Endothelial cell of umbilical vein (primary cell): ENCODE data around the gene CTIF. TPM values are rescaled to one million over a fixed set of nuclear protein-coding genes. Genes with fewer than 3 reads are reported as not detected.

Experiments
- BruUV-seq: library from RNA; stranded (reverse); fragments of 400-500 nt; replicated peaks from 2 replicates; lab custom pipeline; 2021; lab: Mats Ljungman, UMichigan
- CTCF ChIA-PET: fragments of 300-600, 350-600 bp; sonication (Branson Sonifier 250); formaldehyde crosslinking; loops from one replicate; lab custom pipeline; 2021; ENCODE audit warnings: antibody characterized with exemption, inconsistent platforms; lab: Charles Lee
- POLR2A ChIA-PET: fragments of 300-600, 350-600 bp; sonication (Branson Sonifier 250); formaldehyde crosslinking; loops from one replicate; lab custom pipeline; 2021; ENCODE audit warnings: antibody characterized with exemption, inconsistent platforms; lab: Charles Lee
- DNase-seq: peaks from one replicate; pipeline ENCODE4 v3.0.0-alpha.2; 2011; ENCODE audit warnings: low read depth, low spot score
- FAIRE-seq: peaks from 2 replicates; lab custom pipeline; 2011; peaks lifted over from hg19 to GRCh38; lab: Jason Lieb, UNC
- H2AFZ ChIP-seq: 2 replicates; pipeline ENCODE4 v1.6.0; 2012; ENCODE audit warnings: low read depth, low read length, control low read depth, inconsistent platforms
- H3K27ac ChIP-seq: 2 replicates; pipeline ENCODE4 v1.5.1; 2011; ENCODE audit warnings: low read depth, mild to moderate bottlenecking, control low read depth, low read length, moderate library complexity; ENCODE audit not compliant: insufficient read depth
- H3K27me3 ChIP-seq, 2 experiments: 2 replicates each; pipeline versions ENCODE4 v1.6.0 to v1.6.1; 2011; ENCODE audit warnings: low read length in 2 of 2, mixed read lengths in 1 of 2; ENCODE audit not compliant: control insufficient read depth in 2 of 2, insufficient read depth in 2 of 2
- H3K36me3 ChIP-seq, 2 experiments: 2 replicates in 1 of 2; 3 replicates in 1 of 2; pipeline ENCODE4 v1.5.1; 2011; ENCODE audit warnings: low read length in 2 of 2, mild to moderate bottlenecking in 1 of 2, moderate library complexity in 1 of 2; ENCODE audit not compliant: control insufficient read depth in 2 of 2, insufficient read depth in 2 of 2; ENCODE audit errors: extremely low read depth in 1 of 2
- H3K4me1 ChIP-seq: 3 replicates; pipeline ENCODE4 v1.5.1; 2011; ENCODE audit warnings: mild to moderate bottlenecking, low read length; ENCODE audit not compliant: control insufficient read depth, insufficient read depth; ENCODE audit errors: extremely low read depth
- H3K4me2 ChIP-seq: 2 replicates; pipeline ENCODE4 v1.6.1; 2011; ENCODE audit warnings: low read length, control low read depth, mixed read lengths; ENCODE audit not compliant: insufficient read depth
- H3K4me3 ChIP-seq, 3 experiments: fragments of 200-600 bp in 1 of 3; sonication (generic), shearing (Covaris generic) in 1 of 3; replicated peaks in 1 of 3; 2 replicates each; pipeline ENCODE4 v1.5.1; 2011 to 2016; ENCODE audit warnings: control low read depth in 3 of 3, low read length in 3 of 3, mild to moderate bottlenecking in 2 of 3, inconsistent platforms in 1 of 3, low read depth in 1 of 3, moderate library complexity in 1 of 3; ENCODE audit not compliant: insufficient read depth in 1 of 3
- H3K79me2 ChIP-seq: 2 replicates; pipeline ENCODE4 v1.6.0; 2012; ENCODE audit warnings: low read length, inconsistent platforms; ENCODE audit not compliant: control insufficient read depth, insufficient read depth
- H3K9ac ChIP-seq: replicated peaks from 2 replicates; pipeline ENCODE3; 2011; ENCODE audit warnings: low read length, control low read depth; ENCODE audit not compliant: insufficient read depth; ENCODE audit errors: extremely low read depth
- H3K9me1 ChIP-seq: replicated peaks from 3 replicates; pipeline ENCODE4 v1.6.0; 2011; ENCODE audit warnings: mild to moderate bottlenecking, low read length; ENCODE audit not compliant: control insufficient read depth, insufficient read depth; ENCODE audit errors: extremely low read depth
- H3K9me3 ChIP-seq: replicated peaks from 2 replicates; pipeline ENCODE4 v1.5.1; 2012; ENCODE audit warnings: low read length, inconsistent platforms; ENCODE audit not compliant: control insufficient read depth, insufficient read depth
- H4K20me1 ChIP-seq: replicated peaks from 2 replicates; pipeline ENCODE3; 2011; ENCODE audit warnings: mild to moderate bottlenecking, low read length; ENCODE audit not compliant: control insufficient read depth, insufficient read depth; ENCODE audit errors: extremely low read depth
- CTCF ChIP-seq, 2 donors: IDR thresholded peaks; 1 replicate in 1 of 2; 2 replicates in 1 of 2; pipeline ENCODE4 v1.5.1; 2011; ENCODE audit warnings: low read length in 2 of 2, mild to moderate bottlenecking in 2 of 2, moderate library complexity in 2 of 2, control low read depth in 1 of 2, inconsistent platforms in 1 of 2, low read depth in 1 of 2; ENCODE audit not compliant: insufficient read depth in 1 of 2; ENCODE audit errors: extremely low read depth in 1 of 2
- EZH2 ChIP-seq: IDR thresholded peaks from 2 replicates; pipeline ENCODE4 v1.6.1; 2012; ENCODE audit warnings: borderline replicate concordance, low read depth, mild to moderate bottlenecking, moderate library complexity, low read length, inconsistent platforms; ENCODE audit not compliant: severe bottlenecking
- FOS ChIP-seq: IDR thresholded peaks from 2 replicates; pipeline ENCODE4 v1.6.1; 2011; ENCODE audit warnings: mild to moderate bottlenecking, low read length, moderate library complexity, borderline replicate concordance; ENCODE audit not compliant: insufficient read depth
- GATA2 ChIP-seq: IDR thresholded peaks from 2 replicates; pipeline ENCODE4 v1.7.0; 2011; ENCODE audit warnings: low read depth, mild to moderate bottlenecking, moderate library complexity, mixed read lengths, low read length; ENCODE audit not compliant: insufficient read length, insufficient read depth
- JUN ChIP-seq: IDR thresholded peaks from 2 replicates; pipeline ENCODE4 v1.6.1; 2011; ENCODE audit warnings: borderline replicate concordance, low read depth; ENCODE audit not compliant: insufficient read length, insufficient read depth
- MYC ChIP-seq: IDR thresholded peaks from one replicate; pipeline ENCODE4 v1.6.1; 2011; ENCODE audit warnings: mild to moderate bottlenecking, low read depth, low read length
- POLR2A ChIP-seq: IDR thresholded peaks from 2 replicates; pipeline ENCODE4 v1.6.1; 2012; ENCODE audit warnings: low read depth, mild to moderate bottlenecking, control low read depth, low read length
- POLR2AphosphoS5 ChIP-seq: IDR thresholded peaks from 2 replicates; pipeline ENCODE4 v1.6.1; 2012; ENCODE audit warnings: low read depth, mild to moderate bottlenecking, control low read depth, low read length, moderate library complexity; ENCODE audit not compliant: insufficient read depth
- dilution Hi-C: fragments of 300-500 bp; cut with MboI; formaldehyde crosslinking; loops from one replicate; pipeline ENCODE4 v1.15.0; 2019; ENCODE audit warnings: low sequenced_read_pairs; ENCODE audit not compliant: extremely low pct_ligation_motif_present
- intact Hi-C: fragments of 100-400 bp; cut with micrococcal nuclease; formaldehyde crosslinking; loops from one replicate; pipeline ENCODE4 v1.10.0; 2022
- polyA plus RNA-seq, 4 experiments: library from polyadenylated mRNA; depleted of rRNA in 3 of 4; stranded (reverse) in 3 of 4; unstranded in 1 of 4; fragments of >200 nt; gene quantifications; 2 replicates each; pipeline versions ENCODE4 v1.2.1 to v1.2.3, GENCODE V29; 2011 to 2012; ENCODE audit warnings: missing spikeins in 1 of 4
- total RNA-seq: library from RNA; stranded (reverse); gene quantifications from 2 replicates; pipeline ENCODE4 v1.2.3, GENCODE V29; 2021
- TF ChIP-seq, protein P1 (sequence below): IDR thresholded peaks from 2 replicates; pipeline ENCODE4 v1.6.1; 2011; ENCODE audit not compliant: insufficient read depth, insufficient read length

The CTIF gene
- total and polyA plus RNA-seq, 2 donors (not counting 3 experiments of a cell fraction or from before 2014, with no cell fraction given) = 20.9 to 57.7 TPM

GRCh38 chr18:48714873-48715272, 176.0 kb downstream of the CTIF start:
- Histone ChIP-seq H3K4me2 (no peak overlapping the region), H3K9me3 (no peaks in the 10 kb centered on the region), H3K4me1 (peaks cover 25% of the 10 kb centered on the region), H4K20me1 (no peaks in the 10 kb centered on the region), H3K27ac (no peak overlapping the region), H3K9me1 (no peaks in the 10 kb centered on the region), H3K27me3 (no peaks in the 10 kb centered on the region), H3K9ac (no peak overlapping the region), H3K36me3 (no peaks in the 10 kb centered on the region), H2AFZ (no peak overlapping the region), H3K79me2 (no peaks in the 10 kb centered on the region), H3K4me3 (no peak overlapping the region)
- no TSS peak for BruUV-seq
- FAIRE-seq (no peak), DNase-seq (no peak)
- dilution Hi-C loops = no loop called here
- intact Hi-C loops = no loop called here
- TF ChIP-seq FOS (no peak), MYC (no peak), GATA2 (no peak), EZH2 (no peak), POLR2A (no peak), CTCF (IDR thresholded peaks at IDR 0.05; ENCODE audit: extremely low read depth in 1 of 2, insufficient read depth in 1 of 2, low read depth in 1 of 2, low read length in 2 of 2) (no peak), JUN (no peak), POLR2AphosphoS5 (no peak)
- TF ChIP-seq, protein P1, sequence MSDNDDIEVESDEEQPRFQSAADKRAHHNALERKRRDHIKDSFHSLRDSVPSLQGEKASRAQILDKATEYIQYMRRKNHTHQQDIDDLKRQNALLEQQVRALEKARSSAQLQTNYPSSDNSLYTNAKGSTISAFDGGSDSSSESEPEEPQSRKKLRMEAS = no peak
- ChIA-PET POLR2A (no interaction called here), CTCF (interaction anchor here (0.9 to 1.1 kb wide), 2 partner anchors 21 to 463 kb away, joined by 3 read pairs; no protein-coding TSS in a partner anchor)
